ENCODE data around the gene KLK10. TPM values are rescaled to one million over a fixed set of nuclear protein-coding genes. Genes with fewer than 3 reads are reported as not detected.
A peak's percentile ranks its signal among the peaks of the same experiment; 100 is the strongest.

Gene KLK10
- polyA plus RNA-seq, 1 of the 3 experiments (the other 2 are of a cell fraction): not detected

DNA sequence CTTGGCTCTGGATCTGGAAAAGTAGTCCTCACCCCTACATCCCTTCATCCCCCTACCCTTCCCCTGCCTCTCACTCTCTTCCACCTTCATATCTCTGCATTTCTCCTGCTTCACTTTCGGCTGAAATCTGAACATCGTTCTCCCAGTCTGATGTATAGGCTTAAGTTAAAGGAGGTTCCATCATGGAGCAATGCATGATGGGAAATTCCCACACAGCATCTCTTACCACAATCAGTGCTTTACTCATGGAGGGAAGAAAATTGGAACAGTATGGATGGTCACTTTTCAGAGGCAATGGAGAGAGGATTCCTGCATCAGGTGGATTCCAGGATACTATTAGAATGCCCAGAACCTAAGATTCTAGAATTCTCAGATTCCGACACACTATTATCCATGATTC, 12.0 kb downstream of the KLK10 start (continued):
- TF ChIP-seq, protein P1, sequence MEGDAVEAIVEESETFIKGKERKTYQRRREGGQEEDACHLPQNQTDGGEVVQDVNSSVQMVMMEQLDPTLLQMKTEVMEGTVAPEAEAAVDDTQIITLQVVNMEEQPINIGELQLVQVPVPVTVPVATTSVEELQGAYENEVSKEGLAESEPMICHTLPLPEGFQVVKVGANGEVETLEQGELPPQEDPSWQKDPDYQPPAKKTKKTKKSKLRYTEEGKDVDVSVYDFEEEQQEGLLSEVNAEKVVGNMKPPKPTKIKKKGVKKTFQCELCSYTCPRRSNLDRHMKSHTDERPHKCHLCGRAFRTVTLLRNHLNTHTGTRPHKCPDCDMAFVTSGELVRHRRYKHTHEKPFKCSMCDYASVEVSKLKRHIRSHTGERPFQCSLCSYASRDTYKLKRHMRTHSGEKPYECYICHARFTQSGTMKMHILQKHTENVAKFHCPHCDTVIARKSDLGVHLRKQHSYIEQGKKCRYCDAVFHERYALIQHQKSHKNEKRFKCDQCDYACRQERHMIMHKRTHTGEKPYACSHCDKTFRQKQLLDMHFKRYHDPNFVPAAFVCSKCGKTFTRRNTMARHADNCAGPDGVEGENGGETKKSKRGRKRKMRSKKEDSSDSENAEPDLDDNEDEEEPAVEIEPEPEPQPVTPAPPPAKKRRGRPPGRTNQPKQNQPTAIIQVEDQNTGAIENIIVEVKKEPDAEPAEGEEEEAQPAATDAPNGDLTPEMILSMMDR (IDR thresholded peaks at IDR 0.05): no peak
- no peak for TF ChIP-seq EP300 (IDR thresholded peaks at IDR 0.05; ENCODE audit: borderline replicate concordance in 1 of 2, low read depth in 1 of 2, low read length in 1 of 2)

DNA sequence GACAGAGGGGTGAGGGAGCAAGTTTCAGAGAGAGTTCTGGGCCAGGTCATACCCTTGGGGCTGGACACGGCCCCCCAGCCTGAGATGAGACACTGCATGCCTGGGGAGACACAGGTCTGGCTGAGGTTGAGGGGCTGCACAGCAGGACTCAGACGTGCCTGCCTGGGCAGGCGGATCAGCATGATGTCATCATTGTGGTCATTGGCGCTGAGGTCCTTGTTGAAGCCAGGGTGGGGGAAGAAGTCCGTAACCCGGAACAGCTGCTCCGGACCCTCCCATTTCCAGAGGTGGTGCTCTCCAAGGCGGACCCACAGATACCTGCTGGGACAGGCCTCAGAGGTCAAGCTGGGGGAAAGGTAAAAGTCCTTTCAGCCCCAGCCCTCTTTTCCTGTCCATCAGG, 13.1 kb downstream of the KLK10 start:
- POLR2A ChIA-PET: no interaction called here

DNA sequence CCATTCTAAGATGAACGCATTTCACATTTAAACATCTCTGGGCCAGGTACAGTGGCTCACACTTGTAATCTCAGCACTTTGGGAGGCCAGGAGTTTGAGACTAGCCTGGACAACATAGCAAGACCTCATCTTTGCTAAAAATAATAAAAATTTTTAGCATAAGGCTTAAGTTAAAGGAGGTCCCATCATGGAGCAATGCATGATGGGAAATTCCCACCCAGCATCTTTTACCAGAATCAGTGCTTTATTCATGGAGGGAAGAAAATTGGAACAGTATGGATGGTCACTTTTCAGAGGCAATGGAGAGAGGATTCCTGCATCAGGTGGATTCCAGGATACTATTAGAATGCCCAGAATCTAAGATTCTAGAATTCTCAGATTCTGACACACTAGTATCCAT, 14.3 kb downstream of the KLK10 start:
- H3K79me2 ChIP-seq (ENCODE audit: insufficient read depth): no peaks in the 10 kb centered on the region
- no peak overlapping the region for H2AFZ ChIP-seq (ENCODE audit: low read depth)
- WGBS (ENCODE audit: low lambda C conversion rate): 10% methylated on average over 1 of the region's 1 CpG
- H4K20me1 ChIP-seq (ENCODE audit: insufficient read depth): no peaks in the 10 kb centered on the region
- no peak overlapping the region for H3K4me2 ChIP-seq
- H3K4me1 ChIP-seq (ENCODE audit: control insufficient read depth in 1 of 2, insufficient read depth in 2 of 2, low read depth in 1 of 2, low read length in 1 of 2): no peaks in the 10 kb centered on the region
- peaks cover 32% of the 10 kb centered on the region; the same call in 1 of the 2 replicates for H3K27me3 ChIP-seq (ENCODE audit: insufficient read depth)
- DNase-seq: no peak
- no peak overlapping the region for H3K27ac ChIP-seq (ENCODE audit: low read depth in 2 of 2, low read length in 1 of 2)
- H3K9me3 ChIP-seq: no peaks in the 10 kb centered on the region
- H3K36me3 ChIP-seq (replicated peaks in 1 of 2; ENCODE audit: control insufficient read depth in 1 of 2, insufficient read depth in 2 of 2, low read length in 1 of 2): no peaks in the 10 kb centered on the region
- no peaks in the 10 kb centered on the region for H3K9me2 ChIP-seq
- no peak overlapping the region for H3K9ac ChIP-seq
- H3F3A ChIP-seq (replicated peaks; ENCODE audit: insufficient read depth): no peaks in the 10 kb centered on the region
- H3K4me3 ChIP-seq (ENCODE audit: low read depth in 2 of 2, low read length in 1 of 2): no peak overlapping the region
- POLR2A ChIA-PET: no interaction called here
- CTCF ChIA-PET: no interaction called here
- no peak for TF ChIP-seq MEF2A (IDR thresholded peaks at IDR 0.05; ENCODE audit: borderline replicate concordance, low read depth)
- no peak for TF ChIP-seq CHD2 (IDR thresholded peaks at IDR 0.05; ENCODE audit: low read length, partially characterized antibody)
- TF ChIP-seq RCOR1 (IDR thresholded peaks at IDR 0.05; ENCODE audit: low read length): no peak
- no peak for TF ChIP-seq GATA2 (CRISPR knock-in tag; IDR thresholded peaks at IDR 0.05)
- TF ChIP-seq, protein P2, sequence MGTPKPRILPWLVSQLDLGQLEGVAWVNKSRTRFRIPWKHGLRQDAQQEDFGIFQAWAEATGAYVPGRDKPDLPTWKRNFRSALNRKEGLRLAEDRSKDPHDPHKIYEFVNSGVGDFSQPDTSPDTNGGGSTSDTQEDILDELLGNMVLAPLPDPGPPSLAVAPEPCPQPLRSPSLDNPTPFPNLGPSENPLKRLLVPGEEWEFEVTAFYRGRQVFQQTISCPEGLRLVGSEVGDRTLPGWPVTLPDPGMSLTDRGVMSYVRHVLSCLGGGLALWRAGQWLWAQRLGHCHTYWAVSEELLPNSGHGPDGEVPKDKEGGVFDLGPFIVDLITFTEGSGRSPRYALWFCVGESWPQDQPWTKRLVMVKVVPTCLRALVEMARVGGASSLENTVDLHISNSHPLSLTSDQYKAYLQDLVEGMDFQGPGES (IDR thresholded peaks at IDR 0.05; ENCODE audit: low read depth, low read length): no peak
- no peak for TF ChIP-seq FOSL2 (IDR thresholded peaks at IDR 0.05; ENCODE audit: borderline replicate concordance, low read depth)
- no peak for TF ChIP-seq NRF1 (IDR thresholded peaks at IDR 0.05; ENCODE audit: low read depth, low read length)
- no peak for TF ChIP-seq FOXJ3 (CRISPR knock-in tag; IDR thresholded peaks at IDR 0.05)
- no peak for TF ChIP-seq EZH2phosphoT487 (IDR thresholded peaks at IDR 0.05; ENCODE audit: borderline replicate concordance, low read depth)
- TF ChIP-seq GABPA (IDR thresholded peaks at IDR 0.05; ENCODE audit: low read depth): no peak

More for the DNA sequence above, 13.1 kb downstream of the KLK10 start:
- no peaks in the 10 kb centered on the region for H3K79me2 ChIP-seq (ENCODE audit: insufficient read depth)
- no peak overlapping the region for H3K4me3 ChIP-seq (ENCODE audit: low read depth in 2 of 2, low read length in 1 of 2)
- H4K20me1 ChIP-seq (ENCODE audit: insufficient read depth): no peaks in the 10 kb centered on the region
- peaks cover 42% of the 10 kb centered on the region; the same call in 1 of the 2 replicates for H3K27me3 ChIP-seq (ENCODE audit: insufficient read depth)
- CTCF ChIA-PET: no interaction called here
- no peaks in the 10 kb centered on the region for H3K36me3 ChIP-seq (replicated peaks in 1 of 2; ENCODE audit: control insufficient read depth in 1 of 2, insufficient read depth in 2 of 2, low read length in 1 of 2)
- H3K9me3 ChIP-seq: no peaks in the 10 kb centered on the region
- H3K9me2 ChIP-seq: no peaks in the 10 kb centered on the region
- no peaks in the 10 kb centered on the region for H3K4me1 ChIP-seq (ENCODE audit: control insufficient read depth in 1 of 2, insufficient read depth in 2 of 2, low read depth in 1 of 2, low read length in 1 of 2)
- peak; percentile 9 for DNase-seq
- no peak overlapping the region for H2AFZ ChIP-seq (ENCODE audit: low read depth)
- no peaks in the 10 kb centered on the region for H3F3A ChIP-seq (replicated peaks; ENCODE audit: insufficient read depth)
- no peak overlapping the region for H3K4me2 ChIP-seq
- no peak for TF ChIP-seq GATA2 (CRISPR knock-in tag; IDR thresholded peaks at IDR 0.05)
- TF ChIP-seq TEAD4 (IDR thresholded peaks at IDR 0.05; ENCODE audit: borderline replicate concordance, insufficient read depth): no peak
- TF ChIP-seq SIN3A (IDR thresholded peaks at IDR 0.05; ENCODE audit: borderline replicate concordance, low read depth, low read length): no peak
- TF ChIP-seq, protein P3, sequence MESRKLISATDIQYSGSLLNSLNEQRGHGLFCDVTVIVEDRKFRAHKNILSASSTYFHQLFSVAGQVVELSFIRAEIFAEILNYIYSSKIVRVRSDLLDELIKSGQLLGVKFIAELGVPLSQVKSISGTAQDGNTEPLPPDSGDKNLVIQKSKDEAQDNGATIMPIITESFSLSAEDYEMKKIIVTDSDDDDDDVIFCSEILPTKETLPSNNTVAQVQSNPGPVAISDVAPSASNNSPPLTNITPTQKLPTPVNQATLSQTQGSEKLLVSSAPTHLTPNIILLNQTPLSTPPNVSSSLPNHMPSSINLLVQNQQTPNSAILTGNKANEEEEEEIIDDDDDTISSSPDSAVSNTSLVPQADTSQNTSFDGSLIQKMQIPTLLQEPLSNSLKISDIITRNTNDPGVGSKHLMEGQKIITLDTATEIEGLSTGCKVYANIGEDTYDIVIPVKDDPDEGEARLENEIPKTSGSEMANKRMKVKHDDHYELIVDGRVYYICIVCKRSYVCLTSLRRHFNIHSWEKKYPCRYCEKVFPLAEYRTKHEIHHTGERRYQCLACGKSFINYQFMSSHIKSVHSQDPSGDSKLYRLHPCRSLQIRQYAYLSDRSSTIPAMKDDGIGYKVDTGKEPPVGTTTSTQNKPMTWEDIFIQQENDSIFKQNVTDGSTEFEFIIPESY (IDR thresholded peaks at IDR 0.05; ENCODE audit: borderline replicate concordance, low read depth): no peak
- TF ChIP-seq, protein P4, sequence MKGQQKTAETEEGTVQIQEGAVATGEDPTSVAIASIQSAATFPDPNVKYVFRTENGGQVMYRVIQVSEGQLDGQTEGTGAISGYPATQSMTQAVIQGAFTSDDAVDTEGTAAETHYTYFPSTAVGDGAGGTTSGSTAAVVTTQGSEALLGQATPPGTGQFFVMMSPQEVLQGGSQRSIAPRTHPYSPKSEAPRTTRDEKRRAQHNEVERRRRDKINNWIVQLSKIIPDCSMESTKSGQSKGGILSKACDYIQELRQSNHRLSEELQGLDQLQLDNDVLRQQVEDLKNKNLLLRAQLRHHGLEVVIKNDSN (IDR thresholded peaks at IDR 0.05; ENCODE audit: borderline replicate concordance, low read depth): no peak
- no peak for TF ChIP-seq YY1 (IDR thresholded peaks at IDR 0.05; ENCODE audit: low read depth)
- no peak for TF ChIP-seq RFX5 (IDR thresholded peaks at IDR 0.05; ENCODE audit: low read length)
- TF ChIP-seq EZH2phosphoT487 (IDR thresholded peaks at IDR 0.05; ENCODE audit: borderline replicate concordance, low read depth): no peak
- TF ChIP-seq NRF1 (IDR thresholded peaks at IDR 0.05; ENCODE audit: low read depth, low read length): no peak
- 3% methylated on average over 7 of the region's 8 CpGs for whole genome bisulfite sequencing (ENCODE audit: low lambda C conversion rate)
- no peak overlapping the region for H3K27ac ChIP-seq (ENCODE audit: low read depth in 2 of 2, low read length in 1 of 2)
- H3K9ac ChIP-seq: no peak overlapping the region
